Urinary bladder (tissue), 4 donors: ENCODE measurements around the gene ZNF740. TPM values are rescaled to one million over a fixed set of nuclear protein-coding genes. Genes with fewer than 3 reads are reported as not detected.

Source experiments
- DNase-seq: peaks from one replicate; pipeline ENCODE4 v3.0.0-alpha.2; 2015; ENCODE audit errors: extremely low spot score
- H3K27ac ChIP-seq: one replicate; pipeline ENCODE4 v1.5.1; 2013; ENCODE audit warnings: low read depth, mild to moderate bottlenecking, moderate library complexity
- H3K36me3 ChIP-seq: one replicate; pipeline ENCODE4 v1.6.1; 2013; ENCODE audit warnings: mild to moderate bottlenecking, moderate library complexity; ENCODE audit not compliant: insufficient read depth
- H3K4me1 ChIP-seq: one replicate; pipeline ENCODE4 v1.6.1; 2013; ENCODE audit warnings: mild to moderate bottlenecking, moderate library complexity; ENCODE audit not compliant: insufficient read depth
- H3K4me3 ChIP-seq: one replicate; pipeline ENCODE4 v1.5.1; 2013; ENCODE audit warnings: low read depth, low read length
- WGBS: extraction: QIAGEN DNeasy Blood & Tissue Kit; methylation state at CpG from one replicate; pipeline ENCODE4 v1.1.7; 2013; 5-methylcytosine and 5-hydroxymethylcytosine counted together
- polyA plus RNA-seq: library from polyadenylated mRNA; stranded (reverse); fragments of 200-250 nt; gene quantifications from one replicate; pipeline ENCODE4 v1.2.3, GENCODE V29; 2013
- total RNA-seq: library from RNA; depleted of rRNA; stranded (reverse); fragments of >200 nt; gene quantifications from one replicate; pipeline ENCODE4 v1.2.3, GENCODE V29; 2014
- donor health status: healthy with polysubstance abuse.
- donor health status: healthy.

Gene ZNF740
- total and polyA plus RNA-seq, 2 donors: 13.5 to 22.9 TPM

DNA sequence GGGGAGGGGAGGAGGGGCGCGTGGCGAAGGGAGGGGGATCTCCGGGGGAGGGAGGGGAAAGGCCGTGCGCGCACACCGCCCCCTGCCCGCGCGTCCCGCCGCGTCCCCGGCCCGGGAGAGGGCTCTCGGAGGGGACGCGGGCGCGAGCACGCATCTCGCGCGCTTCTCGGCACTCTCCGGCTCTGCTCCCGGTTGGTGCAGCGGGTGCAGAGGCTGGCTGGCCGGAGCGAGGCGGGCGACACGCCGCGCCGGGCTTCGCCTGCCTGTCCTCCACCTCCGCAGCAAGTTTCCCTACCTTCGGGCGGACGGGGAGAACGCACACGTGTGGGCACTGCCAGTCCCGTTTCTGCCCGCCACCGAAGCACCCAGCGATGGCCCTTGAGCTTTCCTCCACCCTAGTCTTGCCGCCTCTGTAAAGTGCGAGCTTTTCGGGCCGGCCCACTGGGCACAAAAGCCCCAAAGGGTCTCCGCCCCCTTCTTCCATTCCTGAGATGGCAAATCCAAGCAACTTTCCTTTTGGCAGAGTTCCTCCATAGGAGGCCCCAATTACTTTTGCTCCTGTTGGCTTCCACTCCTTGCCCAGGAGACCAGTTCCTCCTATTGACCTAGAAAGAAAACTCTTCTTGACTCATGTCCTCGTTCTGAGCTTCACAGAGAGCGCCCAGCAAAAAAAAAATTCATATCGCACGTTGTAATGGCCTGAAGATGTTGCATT is 566 bp downstream of the ZNF740 start:
- H3K4me1 ChIP-seq: no peaks in the 10 kb centered on the region
- H3K27ac ChIP-seq: peak overlapping the region; percentile 93
- under 1% methylated on average over 56 of the region's 57 CpGs for WGBS

DNA sequence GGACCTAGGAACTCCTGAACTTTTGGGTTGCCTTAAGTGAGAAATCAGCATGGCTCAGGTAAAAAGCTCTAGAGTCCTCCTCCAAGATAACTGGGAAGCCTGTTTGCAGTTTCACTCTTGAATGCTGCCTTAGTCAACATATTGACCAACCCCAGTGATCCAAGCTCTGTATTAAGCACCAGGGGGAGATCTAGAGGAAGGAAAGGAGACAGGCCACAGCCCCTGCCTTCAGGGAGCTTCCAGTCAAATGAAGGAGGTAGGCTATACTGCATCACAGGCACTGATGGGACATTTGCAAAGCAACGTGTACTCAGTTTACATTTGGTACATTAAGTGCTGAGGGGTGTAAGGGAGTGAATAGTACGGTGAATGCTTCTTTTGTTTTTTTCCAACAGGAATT is 1.4 kb downstream of the ZNF740 start:
- no peak for DNase-seq
- WGBS: 77% methylated on average over 2 of the region's 2 CpGs
- Histone ChIP-seq H3K27ac (no peak overlapping the region), H3K4me3 (no peak overlapping the region), H3K36me3 (no peaks in the 10 kb centered on the region), H3K4me1 (no peaks in the 10 kb centered on the region)

More for the DNA sequence above, 566 bp downstream of the ZNF740 start:
- Histone ChIP-seq H3K36me3 (no peaks in the 10 kb centered on the region), H3K4me3 (peak overlapping the region; percentile 66)
- DNase-seq: no peak

DNA sequence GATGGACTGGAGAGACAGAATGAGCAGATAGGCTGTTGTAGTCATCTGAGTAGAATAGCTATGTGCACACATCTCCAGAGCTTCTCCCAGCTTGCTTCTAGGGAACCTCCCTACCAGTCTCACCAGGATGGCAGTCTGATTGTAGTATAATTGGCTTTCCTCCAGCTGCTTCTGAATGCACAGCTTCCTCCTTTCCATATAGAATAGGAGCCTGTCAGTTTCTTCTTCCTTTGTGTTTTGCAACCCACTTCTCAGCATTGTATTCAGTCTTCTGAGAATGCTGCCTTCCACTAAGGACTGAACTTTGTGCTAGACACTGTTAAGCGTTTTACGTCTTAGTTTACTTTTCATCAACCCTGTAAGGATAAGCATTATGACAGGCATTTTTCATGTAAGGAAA is 2.4 kb downstream of the ZNF740 start:
- WGBS: 24% methylated on average over 2 of the region's 2 CpGs

DNA sequence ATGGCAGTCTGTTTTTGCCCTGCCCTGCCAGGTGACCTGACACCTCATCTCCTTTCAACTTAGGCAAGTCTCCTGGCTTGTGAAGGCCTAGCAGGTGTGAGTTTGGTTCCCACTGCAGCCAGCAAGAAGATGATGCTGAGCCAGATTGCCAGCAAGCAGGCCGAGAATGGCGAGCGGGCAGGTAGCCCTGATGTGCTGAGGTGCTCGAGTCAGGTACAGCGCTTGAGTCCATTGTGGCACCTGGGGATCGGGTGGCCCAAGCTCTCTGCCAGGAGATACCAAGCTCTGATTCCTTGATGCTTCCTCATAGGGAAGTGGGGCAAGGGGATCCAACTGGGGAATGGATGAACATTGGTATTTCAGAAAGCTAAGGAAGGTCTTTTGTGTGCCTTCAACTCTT is 4.3 kb downstream of the ZNF740 start:
- Histone ChIP-seq H3K4me3 (no peak overlapping the region), H3K36me3 (no peaks in the 10 kb centered on the region), H3K4me1 (no peaks in the 10 kb centered on the region), H3K27ac (no peak overlapping the region)
- WGBS: 96% methylated on average over 6 of the region's 6 CpGs
- DNase-seq: no peak

More for the DNA sequence above, 2.4 kb downstream of the ZNF740 start:
- Histone ChIP-seq H3K36me3 (no peaks in the 10 kb centered on the region), H3K4me3 (no peak overlapping the region), H3K27ac (no peak overlapping the region), H3K4me1 (no peaks in the 10 kb centered on the region)
- DNase-seq: no peak

DNA sequence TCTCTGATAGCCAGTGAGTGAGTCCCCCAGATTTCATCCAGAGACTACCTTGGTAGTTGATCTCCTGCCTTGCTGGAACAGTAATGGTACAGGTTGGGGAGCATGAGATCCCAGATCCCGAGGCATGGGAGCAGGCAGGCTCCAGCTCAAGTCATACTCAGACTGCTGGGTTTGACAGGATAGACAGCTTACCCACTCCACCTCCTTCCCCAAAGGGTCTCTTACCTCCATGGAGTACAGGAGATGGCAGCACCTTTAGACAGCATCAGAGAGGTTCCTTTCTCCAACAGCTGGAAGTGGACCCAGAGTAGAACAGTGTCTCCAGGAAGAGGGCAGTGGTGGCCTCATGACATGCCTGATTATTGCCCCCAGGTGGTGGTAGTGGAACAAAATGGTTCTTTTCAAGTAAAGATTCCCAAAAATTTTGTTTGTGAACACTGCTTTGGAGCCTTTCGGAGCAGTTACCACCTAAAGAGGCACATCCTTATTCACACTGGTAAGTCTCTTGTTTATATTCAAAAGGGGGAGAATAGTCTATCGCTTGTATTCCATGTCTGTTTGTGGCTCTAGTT is 5.1 kb downstream of the ZNF740 start:
- Histone ChIP-seq H3K36me3 (no peaks in the 10 kb centered on the region), H3K4me3 (no peak overlapping the region), H3K27ac (no peak overlapping the region), H3K4me1 (no peaks in the 10 kb centered on the region)
- WGBS: 93% methylated on average over 3 of the region's 3 CpGs
- DNase-seq: no peak

DNA sequence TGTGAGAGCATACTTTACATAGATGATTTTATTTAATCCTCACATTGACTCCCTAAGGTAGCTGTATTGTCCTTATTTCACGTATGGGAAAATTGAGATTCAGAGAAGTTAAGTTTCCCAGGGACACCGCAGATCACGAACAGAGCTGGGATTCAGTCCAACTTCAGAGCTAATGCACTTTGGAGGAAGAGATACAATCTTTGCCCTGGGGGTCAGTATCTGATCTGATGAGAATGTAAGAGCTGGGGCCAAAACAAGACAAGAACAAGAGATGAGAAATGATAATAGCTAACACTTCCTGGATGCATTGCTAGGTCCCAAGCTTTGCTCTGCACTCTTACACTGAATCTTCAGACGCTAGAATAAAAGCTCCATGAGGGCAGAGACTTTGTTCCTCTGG is 6.2 kb downstream of the ZNF740 start:
- no peak for DNase-seq
- H3K4me1 ChIP-seq: no peaks in the 10 kb centered on the region
- H3K4me3 ChIP-seq: no peak overlapping the region
- no peak overlapping the region for H3K27ac ChIP-seq
- H3K36me3 ChIP-seq: no peaks in the 10 kb centered on the region
- WGBS: 78% methylated on average over 4 of the region's 4 CpGs

DNA sequence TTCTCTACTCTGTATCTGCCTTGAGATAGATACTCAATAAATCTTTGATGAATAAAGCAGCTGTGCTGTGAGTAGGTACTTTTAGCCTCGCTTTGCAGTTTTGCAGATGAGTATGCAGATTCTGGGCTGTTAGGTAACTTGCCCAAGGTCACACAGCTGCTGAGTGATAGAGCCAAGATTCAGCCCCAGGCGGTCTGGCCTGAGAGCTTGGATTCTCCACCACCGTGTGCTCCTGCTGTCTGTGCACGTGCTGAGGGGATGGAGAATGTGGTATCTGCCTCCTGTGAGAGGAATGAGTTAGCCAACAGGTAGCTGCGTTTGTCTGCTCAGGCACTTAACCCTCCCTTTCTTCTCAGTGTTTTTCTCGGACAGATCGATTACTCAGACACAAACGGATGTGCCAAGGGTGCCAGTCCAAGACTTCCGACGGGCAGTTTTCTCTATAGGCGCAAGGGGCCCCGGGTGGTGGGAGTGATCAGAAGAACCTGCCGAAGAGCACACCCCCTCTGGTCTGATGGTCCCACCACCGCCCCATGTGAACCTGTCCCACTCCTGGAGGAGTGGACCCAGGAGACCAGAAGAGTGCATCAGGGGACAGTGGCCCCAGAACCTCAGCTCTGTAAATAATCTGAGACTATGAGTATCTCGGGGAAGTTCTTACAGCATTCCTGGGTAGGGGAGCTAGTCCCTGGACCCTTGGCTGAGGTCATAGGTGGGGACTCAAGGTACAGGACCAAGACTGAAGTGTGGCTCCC is 6.8 kb downstream of the ZNF740 start:
- no peak for DNase-seq
- Histone ChIP-seq H3K36me3 (no peaks in the 10 kb centered on the region), H3K4me1 (no peaks in the 10 kb centered on the region), H3K4me3 (no peak overlapping the region), H3K27ac (no peak overlapping the region)
- 83% methylated on average over 15 of the region's 15 CpGs for WGBS

DNA sequence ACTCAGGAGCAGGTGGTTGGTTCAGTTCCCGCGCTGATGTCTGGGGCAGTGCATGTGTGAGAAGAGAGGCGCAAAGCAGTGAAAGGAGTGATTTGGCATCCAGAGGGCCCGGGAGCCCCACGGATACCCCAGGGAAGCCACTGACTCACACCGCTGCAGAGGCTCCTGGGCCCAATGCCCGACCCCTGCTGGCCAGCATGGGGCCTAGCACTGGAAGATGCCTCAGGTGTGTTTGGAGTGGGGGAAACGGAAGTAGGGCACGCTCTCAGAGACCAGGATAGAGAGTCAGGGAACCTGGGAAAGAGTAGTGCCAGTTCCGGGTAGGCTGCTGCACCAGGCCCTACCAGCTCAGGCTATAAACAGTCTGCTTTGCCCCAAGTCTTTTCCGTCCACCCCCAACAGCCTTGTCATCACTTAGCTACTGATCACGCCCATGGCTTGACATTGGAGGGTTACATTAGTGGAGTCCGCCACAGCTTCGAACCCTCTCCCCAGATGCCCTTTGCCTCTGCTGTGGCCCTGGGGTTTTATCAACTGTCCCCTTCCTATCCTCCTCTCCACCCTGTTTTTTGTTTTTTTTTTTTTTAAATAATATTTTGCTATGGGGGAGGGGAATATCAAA is 9.7 kb downstream of the ZNF740 start:
- no peak overlapping the region for H3K27ac ChIP-seq
- no peak for DNase-seq
- no peaks in the 10 kb centered on the region for H3K36me3 ChIP-seq
- 45% methylated on average over 14 of the region's 14 CpGs for WGBS
- no peaks in the 10 kb centered on the region for H3K4me1 ChIP-seq
- H3K4me3 ChIP-seq: no peak overlapping the region

DNA sequence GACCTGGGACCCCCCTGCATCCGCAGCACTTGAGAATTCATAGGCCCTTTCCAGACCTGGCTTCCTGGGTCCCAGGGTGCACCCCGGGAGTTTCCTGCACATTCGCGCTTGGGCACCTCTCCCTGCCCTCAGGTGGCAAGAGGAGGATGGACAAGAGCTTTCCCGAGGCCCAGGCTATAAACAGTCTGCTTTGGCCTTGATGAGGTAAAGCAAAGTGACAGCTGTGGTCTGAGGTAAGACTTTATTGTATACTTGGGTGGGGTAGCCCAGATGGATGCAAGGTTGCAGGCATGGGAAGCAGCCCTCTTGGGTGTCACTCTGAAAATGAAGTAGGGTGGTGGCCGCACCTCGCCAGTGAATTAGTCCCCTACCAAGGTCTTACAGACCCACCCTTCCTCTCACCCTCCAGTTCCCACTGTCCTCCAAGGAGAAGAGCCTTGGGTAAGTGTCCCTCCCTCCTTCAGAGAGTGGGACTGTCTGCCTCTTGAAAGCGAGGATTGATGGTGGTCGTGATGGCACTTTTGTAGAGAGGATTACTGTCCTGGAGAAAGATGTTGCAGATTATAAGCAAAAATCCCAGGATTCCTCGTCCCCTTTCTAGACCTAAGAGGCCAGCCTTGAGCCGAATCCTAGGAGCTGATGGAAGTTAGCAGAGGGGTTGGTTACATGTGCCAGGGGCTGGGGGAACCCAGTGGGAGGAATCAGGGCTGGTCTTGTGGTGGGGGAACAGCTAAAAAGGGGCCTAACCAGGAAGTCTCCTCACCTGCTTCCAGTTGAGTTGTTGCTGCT is 10.8 kb downstream of the ZNF740 start:
- H3K27ac ChIP-seq: no peak overlapping the region
- no peak for DNase-seq
- no peak overlapping the region for H3K4me3 ChIP-seq
- no peaks in the 10 kb centered on the region for H3K4me1 ChIP-seq
- 81% methylated on average over 11 of the region's 11 CpGs for WGBS
- H3K36me3 ChIP-seq: no peaks in the 10 kb centered on the region

DNA sequence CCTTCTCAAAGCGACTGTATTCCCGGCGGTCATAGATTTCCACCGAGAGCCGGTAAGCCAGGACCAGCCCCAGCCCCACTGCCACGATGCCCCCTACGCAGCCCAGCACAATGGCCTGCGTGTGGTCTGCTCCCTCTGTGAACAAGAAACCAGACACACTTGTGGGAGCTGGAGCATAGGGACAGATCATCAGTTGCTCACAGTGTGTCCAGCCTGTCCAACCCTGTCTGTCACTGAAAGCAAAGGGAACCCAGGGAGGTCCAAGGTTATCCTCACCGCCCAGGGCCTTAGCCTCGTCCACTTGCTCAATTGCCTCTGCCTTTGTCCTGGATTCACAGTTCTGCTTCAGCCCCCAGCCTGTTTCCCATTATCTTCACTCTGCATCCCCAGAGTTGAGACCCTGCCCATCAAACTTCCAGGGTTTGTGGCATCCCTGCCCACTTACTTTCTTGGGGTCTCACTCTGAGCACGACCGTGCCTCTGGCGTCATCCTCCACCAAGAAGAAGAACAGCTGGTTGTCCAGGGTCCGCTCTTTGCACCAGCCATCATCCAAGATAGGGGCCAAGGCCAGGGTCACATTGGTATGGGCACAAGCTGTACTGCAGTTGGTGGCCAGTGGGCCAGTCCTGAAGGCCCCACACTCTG is 11.5 kb downstream of the ZNF740 start:
- no peaks in the 10 kb centered on the region for H3K4me1 ChIP-seq
- 85% methylated on average over 14 of the region's 14 CpGs for WGBS
- H3K4me3 ChIP-seq: no peak overlapping the region
- H3K36me3 ChIP-seq: no peaks in the 10 kb centered on the region
- no peak overlapping the region for H3K27ac ChIP-seq
- DNase-seq: no peak

DNA sequence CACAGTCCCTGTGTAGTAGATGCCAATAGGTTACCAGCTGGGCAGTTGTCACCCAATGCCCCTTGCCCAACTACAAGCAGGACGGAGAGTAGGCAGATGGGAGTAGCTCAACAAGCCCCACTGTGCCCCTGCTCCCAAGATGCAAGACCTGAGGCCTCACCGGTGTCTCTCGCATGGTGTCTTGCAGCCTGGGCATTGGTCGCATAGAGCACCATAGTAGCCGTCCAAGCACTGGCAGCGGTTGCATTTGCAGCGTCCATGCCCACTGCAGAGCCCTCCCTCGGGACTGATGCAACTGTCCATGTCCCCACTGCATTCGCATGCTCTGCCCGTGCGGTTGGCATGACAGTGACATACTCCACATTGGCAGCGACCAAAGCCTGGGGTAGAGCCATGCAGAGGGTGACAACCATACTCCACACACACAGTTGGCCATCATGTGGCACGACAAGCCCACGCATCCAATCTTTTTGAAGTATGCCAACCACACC is 12.1 kb downstream of the ZNF740 start:
- Histone ChIP-seq H3K4me3 (no peak overlapping the region), H3K27ac (no peak overlapping the region), H3K4me1 (no peaks in the 10 kb centered on the region), H3K36me3 (no peaks in the 10 kb centered on the region)
- no peak for DNase-seq
- 90% methylated on average over 14 of the region's 14 CpGs for WGBS

DNA sequence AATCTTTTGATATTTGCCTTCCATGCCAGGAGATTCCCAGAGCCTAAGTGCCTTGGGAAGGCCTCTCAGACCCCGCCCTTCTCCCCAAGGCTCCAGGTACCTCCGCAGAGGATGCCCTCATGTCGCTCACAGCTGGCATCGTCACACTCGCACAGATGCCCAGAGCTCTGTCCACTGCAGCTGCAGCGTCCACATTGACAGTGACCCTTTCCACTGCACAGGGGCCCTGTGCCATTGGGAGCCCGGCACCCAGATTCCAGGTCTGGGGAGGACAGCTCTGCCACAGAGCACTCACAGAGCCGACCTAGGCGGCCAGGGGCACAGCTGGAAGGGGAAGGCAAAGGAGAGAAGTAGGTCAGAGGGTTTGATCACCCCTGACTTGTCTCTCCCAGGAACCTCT is 12.5 kb downstream of the ZNF740 start:
- no peak for DNase-seq
- 91% methylated on average over 9 of the region's 9 CpGs for WGBS
- H3K4me1 ChIP-seq: no peaks in the 10 kb centered on the region

More for the DNA sequence above, 12.5 kb downstream of the ZNF740 start:
- Histone ChIP-seq H3K36me3 (no peaks in the 10 kb centered on the region), H3K27ac (no peak overlapping the region), H3K4me3 (no peak overlapping the region)
